ENCODE results near the gene KSR1.
"Not testable (repeated sequence)": the region's sequence is repeated elsewhere in the genome, so short reads cannot be mapped to it uniquely, and the experiment has no call there.

The KSR1 gene

GRCh38 chr17:27454089-27454488 lies 2.2 kb upstream of the KSR1 start:
- no peak for DNase-seq (ENCODE audit: low read depth)

GRCh38 chr17:27455236-27455913 lies 873 bp upstream of the KSR1 start:
- no peak for DNase-seq (ENCODE audit: low read depth)

GRCh38 chr17:27456681-27457359 lies 572 bp downstream of the KSR1 start:
- DNase-seq (ENCODE audit: low read depth), result no peak

GRCh38 chr17:27457360-27457715 lies 1.1 kb downstream of the KSR1 start:
- DNase-seq (ENCODE audit: low read depth), result no peak

GRCh38 chr17:27457731-27458523 lies 1.7 kb downstream of the KSR1 start:
- no peak for DNase-seq (ENCODE audit: low read depth)

- no peak for DNase-seq (ENCODE audit: low read depth)
These were observed 2.3 kb downstream of the KSR1 start for GRCh38 chr17:27458524-27458908.

GRCh38 chr17:27459433-27459832 lies 3.2 kb downstream of the KSR1 start:
- no peak for DNase-seq (ENCODE audit: low read depth)

- DNase-seq (ENCODE audit: low read depth), result no peak
These were observed 4.0 kb downstream of the KSR1 start for GRCh38 chr17:27460196-27460725.

- no peak for DNase-seq (ENCODE audit: low read depth)
These were observed 5.1 kb downstream of the KSR1 start for GRCh38 chr17:27461192-27461859.

GRCh38 chr17:27462149-27462548 lies 5.9 kb downstream of the KSR1 start:
- DNase-seq (ENCODE audit: low read depth), result no peak

- DNase-seq (ENCODE audit: low read depth), result no peak
These were observed 6.5 kb downstream of the KSR1 start for GRCh38 chr17:27462714-27463113.

GRCh38 chr17:27463235-27463677 lies 7.0 kb downstream of the KSR1 start:
- DNase-seq (ENCODE audit: low read depth), result no peak

- not testable (repeated sequence) for DNase-seq (ENCODE audit: low read depth)
These were observed 7.8 kb downstream of the KSR1 start for GRCh38 chr17:27464019-27464418.

- no peak for DNase-seq (ENCODE audit: low read depth)
These were observed 8.2 kb downstream of the KSR1 start for GRCh38 chr17:27464431-27464830.

GRCh38 chr17:27465875-27466274 lies 9.6 kb downstream of the KSR1 start:
- DNase-seq (ENCODE audit: low read depth), result not testable (repeated sequence)

GRCh38 chr17:27466376-27466742 lies 10.1 kb downstream of the KSR1 start:
- DNase-seq (ENCODE audit: low read depth), result no peak

GRCh38 chr17:27466743-27467375 lies 10.6 kb downstream of the KSR1 start:
- DNase-seq (ENCODE audit: low read depth), result no peak

GRCh38 chr17:27469256-27469655 lies 13.0 kb downstream of the KSR1 start:
- DNase-seq (ENCODE audit: low read depth), result no peak

GRCh38 chr17:27471321-27472269 lies 15.3 kb downstream of the KSR1 start:
- no peak for DNase-seq (ENCODE audit: low read depth)

- no peak for DNase-seq (ENCODE audit: low read depth)
These were observed 17.0 kb downstream of the KSR1 start for GRCh38 chr17:27473190-27473747.

All from stimulated activated CD8-positive, alpha-beta memory T cell treated with anti-CD3 and anti-CD28 coated beads, Interleukin-15, amount 100 ng/mL, for 24 hours (primary cell).